Fibroblast of the aortic adventitia (primary cell): ENCODE results near the gene IQSEC1. TPM values are rescaled to one million over a fixed set of nuclear protein-coding genes. Genes with fewer than 3 reads are reported as not detected.

ENCODE experiments used
- DNase-seq: peaks from one replicate; pipeline ENCODE4 v3.0.0-alpha.2; 2010; ENCODE audit warnings: low read depth
- H3K4me3 ChIP-seq: 2 replicates; pipeline ENCODE4 v1.5.1; 2011; ENCODE audit warnings: low read depth, mild to moderate bottlenecking, control low read depth, low read length, moderate library complexity
- total RNA-seq: library from RNA; depleted of rRNA; stranded (reverse); fragments of >200 nt; gene quantifications from 2 replicates; pipeline ENCODE4 v1.2.3, GENCODE V29; 2012; ENCODE audit warnings: low replicate concordance
- TF ChIP-seq, protein P1 (sequence below): IDR thresholded peaks from 2 replicates; pipeline ENCODE4 v1.5.1; 2011; ENCODE audit warnings: mild to moderate bottlenecking, low read length, control low read depth, inconsistent platforms; ENCODE audit not compliant: insufficient read depth

IQSEC1 gene
- total RNA-seq, 1 donor, result 15.9 TPM

DNA sequence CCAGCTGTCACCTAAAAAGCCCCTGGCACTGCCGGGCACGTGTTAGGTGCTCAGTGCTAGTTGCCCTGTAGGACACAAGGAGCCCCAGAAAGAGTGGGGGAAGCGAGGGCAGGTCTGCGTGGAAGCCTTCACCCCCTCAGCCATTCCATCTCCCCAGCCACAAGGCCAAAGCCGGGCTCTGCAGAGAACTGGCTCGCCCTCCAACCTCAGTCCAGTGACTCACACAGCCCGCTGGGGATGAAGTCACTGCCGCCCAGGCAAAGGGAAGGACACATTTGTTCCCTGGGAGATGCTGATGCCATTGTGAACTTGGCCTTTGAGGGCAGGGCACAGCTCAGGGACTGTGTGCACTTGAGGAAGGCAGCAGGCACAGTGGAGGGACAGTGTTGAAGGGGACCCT lies 48.1 kb downstream of the IQSEC1 start:
- peak; percentile 46 for DNase-seq
- no peak overlapping the region for H3K4me3 ChIP-seq
- TF ChIP-seq, protein P1, sequence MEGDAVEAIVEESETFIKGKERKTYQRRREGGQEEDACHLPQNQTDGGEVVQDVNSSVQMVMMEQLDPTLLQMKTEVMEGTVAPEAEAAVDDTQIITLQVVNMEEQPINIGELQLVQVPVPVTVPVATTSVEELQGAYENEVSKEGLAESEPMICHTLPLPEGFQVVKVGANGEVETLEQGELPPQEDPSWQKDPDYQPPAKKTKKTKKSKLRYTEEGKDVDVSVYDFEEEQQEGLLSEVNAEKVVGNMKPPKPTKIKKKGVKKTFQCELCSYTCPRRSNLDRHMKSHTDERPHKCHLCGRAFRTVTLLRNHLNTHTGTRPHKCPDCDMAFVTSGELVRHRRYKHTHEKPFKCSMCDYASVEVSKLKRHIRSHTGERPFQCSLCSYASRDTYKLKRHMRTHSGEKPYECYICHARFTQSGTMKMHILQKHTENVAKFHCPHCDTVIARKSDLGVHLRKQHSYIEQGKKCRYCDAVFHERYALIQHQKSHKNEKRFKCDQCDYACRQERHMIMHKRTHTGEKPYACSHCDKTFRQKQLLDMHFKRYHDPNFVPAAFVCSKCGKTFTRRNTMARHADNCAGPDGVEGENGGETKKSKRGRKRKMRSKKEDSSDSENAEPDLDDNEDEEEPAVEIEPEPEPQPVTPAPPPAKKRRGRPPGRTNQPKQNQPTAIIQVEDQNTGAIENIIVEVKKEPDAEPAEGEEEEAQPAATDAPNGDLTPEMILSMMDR, result no peak

DNA sequence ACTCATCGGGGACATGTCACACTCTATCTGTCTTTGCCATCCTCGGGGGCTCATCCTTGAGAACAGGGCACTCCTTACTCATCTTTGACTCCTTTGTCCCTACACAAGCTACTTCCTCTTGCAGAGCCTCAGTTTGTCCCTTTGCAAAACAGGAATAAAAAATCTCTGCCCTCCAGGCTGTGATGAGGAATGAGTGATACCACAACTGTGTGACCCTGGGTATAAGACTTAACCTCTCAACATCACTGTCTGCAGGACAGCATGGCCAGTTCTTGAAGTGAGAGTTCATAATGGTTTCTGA lies 48.5 kb downstream of the IQSEC1 start:
- DNase-seq, result no peak
- H3K4me3 ChIP-seq, result no peak overlapping the region
- TF ChIP-seq, protein P1, result no peak

DNA sequence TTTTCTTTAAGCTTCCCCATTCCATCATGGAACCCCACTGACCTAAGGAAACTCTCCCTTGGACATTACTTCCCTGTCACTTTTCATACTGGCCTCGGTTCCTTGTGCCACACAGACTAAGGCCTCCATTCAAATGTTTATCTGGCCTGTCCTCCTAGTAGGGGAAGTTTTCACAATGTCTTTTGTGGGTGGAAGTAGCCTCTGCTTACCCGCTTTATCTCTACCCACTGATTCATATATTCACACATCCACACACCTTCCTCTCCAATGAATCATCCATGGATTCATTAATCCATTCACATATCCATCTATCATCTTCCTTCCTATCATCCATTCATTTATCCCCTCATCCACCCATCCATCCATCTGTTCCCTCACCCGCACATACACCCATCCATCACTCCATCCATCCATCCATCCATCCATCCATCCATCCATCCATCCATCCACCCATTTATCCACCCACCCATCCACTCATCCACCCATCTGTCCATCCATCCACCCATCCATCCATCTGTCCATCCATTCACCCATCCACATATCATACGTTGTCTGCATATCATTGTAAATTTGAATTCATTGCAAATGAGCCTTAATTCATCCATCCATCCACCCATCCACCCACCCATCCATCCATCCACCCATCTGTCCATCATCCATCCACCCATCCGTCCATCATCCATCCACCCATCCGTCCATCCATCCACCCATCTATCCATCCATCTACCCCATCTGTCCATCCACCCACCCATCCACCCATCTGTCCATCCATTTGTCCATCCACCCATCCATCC lies 49.1 kb downstream of the IQSEC1 start:
- no peak overlapping the region for H3K4me3 ChIP-seq
- TF ChIP-seq, protein P1, result no peak
- DNase-seq, result no peak

DNA sequence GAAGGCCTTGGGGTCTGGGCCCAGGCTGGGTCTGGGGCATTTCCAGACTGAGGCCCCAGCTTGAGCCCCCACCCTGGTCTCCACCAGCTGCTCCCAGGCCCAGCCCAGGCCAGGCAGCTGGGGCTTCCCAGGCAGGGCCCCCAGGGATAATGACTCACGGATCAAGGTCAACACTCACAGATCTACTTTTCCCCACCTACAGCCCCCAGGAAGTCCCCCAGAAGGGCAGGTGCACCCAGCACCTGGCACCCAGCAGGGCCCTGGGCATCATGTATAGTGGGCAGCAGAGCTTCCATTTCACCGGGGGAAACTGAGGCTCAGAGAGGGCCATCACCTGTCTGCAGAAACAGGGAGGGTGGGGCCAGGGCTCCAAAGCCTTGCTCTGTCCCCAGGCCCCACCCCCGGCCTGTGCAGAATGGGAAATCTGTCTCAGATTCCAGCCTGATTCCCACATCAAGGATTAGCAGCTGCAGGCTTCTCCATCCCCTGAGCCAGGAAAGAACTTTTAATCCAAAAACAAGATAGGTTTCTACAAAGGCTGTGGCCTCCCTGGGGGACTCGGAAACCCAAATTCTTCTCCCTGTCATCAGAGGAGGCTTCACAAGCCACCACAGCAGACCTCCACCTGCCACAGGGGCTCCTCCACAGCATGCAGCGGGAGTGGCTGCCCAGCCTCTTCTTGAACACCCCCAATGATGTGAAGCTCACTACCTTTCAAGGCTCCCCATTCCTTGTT lies 49.8 kb downstream of the IQSEC1 start:
- DNase-seq, result peak; percentile 43
- TF ChIP-seq, protein P1, result no peak

DNA sequence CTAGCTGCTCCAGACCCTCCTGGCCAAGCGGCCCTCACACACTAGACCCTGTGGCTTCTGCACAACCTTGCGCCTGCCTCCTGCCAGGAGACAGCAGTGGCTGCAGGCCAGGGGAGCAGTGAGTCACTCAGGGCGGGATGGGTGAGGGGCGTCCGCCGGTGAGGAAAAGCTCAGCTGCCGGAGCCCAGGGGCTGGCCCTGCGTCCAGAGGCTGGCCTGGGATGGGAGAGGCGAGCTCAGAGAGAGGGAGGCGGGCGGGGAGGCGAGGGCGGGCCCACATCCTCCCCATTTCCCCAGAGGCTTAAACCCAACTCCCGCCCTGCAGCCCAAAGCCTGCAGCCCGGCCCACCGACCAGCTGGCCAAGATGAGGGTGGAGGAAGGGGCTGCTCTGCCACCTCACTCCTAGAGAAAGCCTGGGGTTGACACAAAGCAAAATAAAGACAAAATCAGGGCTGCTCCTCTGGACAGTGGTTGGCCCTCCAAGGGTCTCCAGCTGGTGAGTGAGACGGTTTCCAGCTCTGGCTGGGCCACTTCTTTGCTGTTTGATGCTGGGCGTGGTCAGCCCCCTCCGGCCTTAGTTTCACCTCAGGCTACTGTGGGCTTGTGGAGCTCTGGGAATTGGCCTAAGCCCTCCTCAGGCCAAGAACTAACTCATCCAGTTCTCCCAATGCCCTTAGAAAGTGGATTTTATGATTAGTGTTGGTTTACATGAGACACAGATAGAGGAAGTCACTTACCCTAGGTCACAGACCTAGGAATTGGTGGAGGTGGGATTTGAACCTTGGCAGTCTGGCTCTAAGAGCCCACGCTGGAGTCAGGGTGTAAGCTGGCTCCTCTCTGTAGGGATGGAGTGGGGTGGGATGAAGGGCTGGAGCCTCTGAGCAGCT lies 50.6 kb downstream of the IQSEC1 start:
- TF ChIP-seq, protein P1, result no peak
- peak overlapping the region; percentile 46 for H3K4me3 ChIP-seq

More for the DNA sequence above, 49.8 kb downstream of the IQSEC1 start:
- no peak overlapping the region for H3K4me3 ChIP-seq

More for the DNA sequence above, 50.6 kb downstream of the IQSEC1 start:
- DNase-seq, result peak; percentile 90
